ENCODE results near the gene ST8SIA2. TPM values are rescaled to one million over a fixed set of nuclear protein-coding genes. Genes with fewer than 3 reads are reported as not detected.

Gene ST8SIA2
- total RNA-seq, 2 donors from 2014 or later = 0.73 to 2.3 TPM

DNA sequence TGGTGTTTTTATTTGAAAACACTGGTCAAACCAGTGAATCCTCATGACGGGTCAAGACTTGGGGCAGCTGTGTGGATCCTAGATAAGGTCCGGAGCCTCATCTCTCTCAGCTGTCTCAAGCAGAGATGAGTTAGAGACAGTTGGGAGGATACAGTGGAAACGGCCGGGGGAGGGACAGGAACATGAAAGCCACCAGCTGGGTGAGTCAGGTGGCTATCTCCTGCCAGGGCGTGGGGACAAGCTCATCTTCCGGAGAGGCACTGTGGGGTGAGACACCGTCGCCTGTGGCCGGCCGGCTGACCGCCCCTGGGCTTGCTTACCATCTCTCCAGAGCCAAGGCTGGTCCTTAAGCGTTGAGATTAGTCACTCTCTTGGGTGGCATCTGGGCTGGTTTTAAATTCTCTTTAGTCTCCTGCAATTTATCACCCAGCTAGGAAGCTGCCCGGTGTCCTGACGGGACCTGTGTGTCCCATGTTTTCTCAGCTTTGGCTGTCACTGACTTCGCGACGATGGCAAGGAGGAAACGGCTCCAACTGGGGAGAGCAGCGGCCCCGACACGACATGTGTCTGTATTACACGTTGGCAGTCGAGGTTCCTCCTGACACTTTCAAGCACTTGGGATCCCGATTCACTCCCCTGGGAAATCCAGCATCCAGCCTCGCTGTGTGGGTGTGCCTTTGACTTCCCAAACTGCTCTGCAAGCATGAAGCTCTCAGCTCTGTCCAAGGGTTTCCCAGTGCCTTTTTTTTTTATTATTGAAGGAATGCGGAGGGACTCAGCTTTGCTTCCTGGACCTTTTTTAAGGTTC is 7.5 kb downstream of the ST8SIA2 start:
- no peak for DNase-seq (ENCODE audit: low spot score)
- Histone ChIP-seq H3K4me3 (no peak overlapping the region), H3K27me3 (replicated peaks; ENCODE audit: insufficient read depth) (peaks cover 3% of the 10 kb centered on the region), H3K4me1 (replicated peaks) (no peaks in the 10 kb centered on the region), H3K36me3 (no peaks in the 10 kb centered on the region), H3K9me3 (no peaks in the 10 kb centered on the region), H3K27ac (no peak overlapping the region)
- WGBS = 82% methylated on average over 26 of the region's 26 CpGs
- TF ChIP-seq POLR2A (IDR thresholded peaks at IDR 0.05) = no peak
- no peak for TF ChIP-seq POLR2AphosphoS5 (IDR thresholded peaks at IDR 0.05)
- TF ChIP-seq, protein P1, sequence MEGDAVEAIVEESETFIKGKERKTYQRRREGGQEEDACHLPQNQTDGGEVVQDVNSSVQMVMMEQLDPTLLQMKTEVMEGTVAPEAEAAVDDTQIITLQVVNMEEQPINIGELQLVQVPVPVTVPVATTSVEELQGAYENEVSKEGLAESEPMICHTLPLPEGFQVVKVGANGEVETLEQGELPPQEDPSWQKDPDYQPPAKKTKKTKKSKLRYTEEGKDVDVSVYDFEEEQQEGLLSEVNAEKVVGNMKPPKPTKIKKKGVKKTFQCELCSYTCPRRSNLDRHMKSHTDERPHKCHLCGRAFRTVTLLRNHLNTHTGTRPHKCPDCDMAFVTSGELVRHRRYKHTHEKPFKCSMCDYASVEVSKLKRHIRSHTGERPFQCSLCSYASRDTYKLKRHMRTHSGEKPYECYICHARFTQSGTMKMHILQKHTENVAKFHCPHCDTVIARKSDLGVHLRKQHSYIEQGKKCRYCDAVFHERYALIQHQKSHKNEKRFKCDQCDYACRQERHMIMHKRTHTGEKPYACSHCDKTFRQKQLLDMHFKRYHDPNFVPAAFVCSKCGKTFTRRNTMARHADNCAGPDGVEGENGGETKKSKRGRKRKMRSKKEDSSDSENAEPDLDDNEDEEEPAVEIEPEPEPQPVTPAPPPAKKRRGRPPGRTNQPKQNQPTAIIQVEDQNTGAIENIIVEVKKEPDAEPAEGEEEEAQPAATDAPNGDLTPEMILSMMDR (IDR thresholded peaks at IDR 0.05) = no peak
- intact Hi-C loops (cut with DNase I) = no loop called here

DNA sequence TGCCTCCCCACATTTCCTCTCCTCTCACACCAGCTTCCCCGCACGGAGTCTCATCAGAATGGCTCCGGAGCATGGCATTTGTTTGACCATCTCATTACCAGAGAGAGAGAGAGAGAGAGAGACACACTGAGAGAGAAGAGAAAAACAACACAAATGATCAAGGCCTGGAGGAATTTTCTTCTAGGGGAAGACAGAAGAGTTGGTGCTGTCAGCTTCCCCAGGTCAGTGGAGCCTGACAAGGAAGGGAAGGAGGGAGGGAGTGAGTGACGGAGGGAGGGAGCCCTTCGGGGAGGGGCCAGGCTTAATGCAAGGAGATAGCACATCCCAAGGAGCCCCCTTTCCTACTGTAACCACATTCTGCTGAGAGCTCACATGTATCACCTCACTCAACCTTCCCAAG is 9.1 kb downstream of the ST8SIA2 start:
- no peaks in the 10 kb centered on the region for H3K4me1 ChIP-seq (replicated peaks)
- no peak for DNase-seq (ENCODE audit: low spot score)
- no peaks in the 10 kb centered on the region for H3K36me3 ChIP-seq
- peaks cover 3% of the 10 kb centered on the region for H3K27me3 ChIP-seq (replicated peaks; ENCODE audit: insufficient read depth)
- H3K27ac ChIP-seq = no peak overlapping the region
- H3K4me3 ChIP-seq = no peak overlapping the region
- no peaks in the 10 kb centered on the region for H3K9me3 ChIP-seq
- WGBS = 85% methylated on average over 5 of the region's 5 CpGs
- intact Hi-C loops (cut with DNase I) = no loop called here
- no peak for TF ChIP-seq POLR2A (IDR thresholded peaks at IDR 0.05)
- TF ChIP-seq, protein P1 (IDR thresholded peaks at IDR 0.05) = no peak
- TF ChIP-seq POLR2AphosphoS5 (IDR thresholded peaks at IDR 0.05) = no peak

DNA sequence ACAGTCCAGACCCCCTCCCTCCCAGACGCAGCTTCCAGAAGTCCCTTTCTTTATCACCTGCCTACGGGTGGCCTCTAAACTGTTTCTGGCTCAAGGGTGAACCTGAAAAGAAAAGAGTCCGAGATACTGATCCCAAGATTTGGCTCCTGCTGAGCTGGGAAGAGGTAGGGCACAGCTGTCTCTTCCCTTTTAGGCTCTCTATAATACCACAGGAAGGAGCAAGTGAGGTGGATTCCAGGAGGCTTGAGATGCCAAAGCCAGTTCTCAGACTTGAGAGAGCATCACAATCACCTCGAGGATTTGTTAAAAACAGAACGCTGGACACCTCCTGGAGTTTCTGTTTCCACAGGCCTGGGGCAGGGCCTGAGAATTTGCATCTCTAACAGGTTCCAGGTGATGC is 12.3 kb downstream of the ST8SIA2 start:
- no peaks in the 10 kb centered on the region for H3K9me3 ChIP-seq
- DNase-seq (ENCODE audit: low spot score) = no peak
- intact Hi-C loops (cut with DNase I) = no loop called here
- WGBS = 91% methylated on average over 5 of the region's 5 CpGs
- no peaks in the 10 kb centered on the region for H3K36me3 ChIP-seq
- TF ChIP-seq POLR2A (IDR thresholded peaks at IDR 0.05) (no peak), POLR2AphosphoS5 (IDR thresholded peaks at IDR 0.05) (no peak)
- TF ChIP-seq, protein P1 (IDR thresholded peaks at IDR 0.05) = no peak
- H3K4me3 ChIP-seq = no peak overlapping the region
- H3K27me3 ChIP-seq (replicated peaks; ENCODE audit: insufficient read depth) = no peaks in the 10 kb centered on the region
- no peaks in the 10 kb centered on the region for H3K4me1 ChIP-seq (replicated peaks)
- no peak overlapping the region for H3K27ac ChIP-seq

DNA sequence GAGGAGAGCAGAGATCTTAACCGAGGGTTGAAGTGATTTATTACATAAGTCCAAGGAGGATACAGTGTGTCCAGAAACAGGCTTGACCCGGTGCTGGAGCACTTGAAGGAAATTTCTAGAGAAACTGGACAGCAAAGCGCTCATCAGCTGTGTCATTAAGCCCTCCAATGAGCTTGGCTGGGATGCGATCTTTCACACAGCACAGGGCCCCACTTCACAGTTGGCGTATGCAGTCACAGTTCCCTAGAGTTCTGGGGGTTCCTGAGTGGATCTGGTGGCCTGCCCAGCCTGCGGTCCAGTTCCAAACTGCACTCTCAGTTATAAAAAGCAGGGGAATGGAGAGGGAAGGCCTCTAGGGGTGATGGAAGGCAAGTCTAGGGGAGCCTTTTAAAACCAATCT is 13.6 kb downstream of the ST8SIA2 start:
- no peak for DNase-seq (ENCODE audit: low spot score)
- WGBS = 68% methylated on average over 6 of the region's 6 CpGs
- no peak for TF ChIP-seq POLR2AphosphoS5 (IDR thresholded peaks at IDR 0.05)
- TF ChIP-seq, protein P1 (IDR thresholded peaks at IDR 0.05) = no peak
- no peak for TF ChIP-seq POLR2A (IDR thresholded peaks at IDR 0.05)
- no peak overlapping the region for H3K27ac ChIP-seq
- H3K9me3 ChIP-seq = no peaks in the 10 kb centered on the region
- intact Hi-C loops (cut with DNase I) = no loop called here
- H3K4me1 ChIP-seq (replicated peaks) = no peaks in the 10 kb centered on the region
- no peak overlapping the region for H3K4me3 ChIP-seq
- H3K36me3 ChIP-seq = no peaks in the 10 kb centered on the region
- no peaks in the 10 kb centered on the region for H3K27me3 ChIP-seq (replicated peaks; ENCODE audit: insufficient read depth)

DNA sequence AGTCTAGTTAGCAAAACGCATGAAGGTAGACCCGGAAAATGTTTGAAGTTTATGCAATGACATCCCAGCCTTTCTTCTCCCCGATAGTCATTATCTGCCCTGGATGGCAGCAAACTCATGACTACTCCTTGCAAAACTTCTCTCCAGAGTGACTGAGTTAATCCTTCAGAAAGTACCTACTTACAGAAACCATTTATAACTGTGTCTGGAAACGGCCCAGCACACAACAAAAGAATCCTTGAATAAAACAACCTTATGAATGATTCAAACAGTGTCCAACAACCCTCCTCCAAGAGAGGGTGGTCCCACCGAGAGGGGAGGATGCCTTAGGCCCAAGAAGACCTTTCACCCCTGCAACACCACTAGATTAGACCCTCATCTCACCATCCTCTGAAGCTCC is 14.2 kb downstream of the ST8SIA2 start:
- H3K27ac ChIP-seq = no peak overlapping the region
- H3K36me3 ChIP-seq = no peaks in the 10 kb centered on the region
- WGBS = 55% methylated on average over 5 of the region's 5 CpGs
- H3K9me3 ChIP-seq = no peaks in the 10 kb centered on the region
- no peaks in the 10 kb centered on the region for H3K27me3 ChIP-seq (replicated peaks; ENCODE audit: insufficient read depth)
- no peaks in the 10 kb centered on the region for H3K4me1 ChIP-seq (replicated peaks)
- DNase-seq (ENCODE audit: low spot score) = no peak
- TF ChIP-seq POLR2AphosphoS5 (IDR thresholded peaks at IDR 0.05) (no peak), POLR2A (IDR thresholded peaks at IDR 0.05) (no peak)
- TF ChIP-seq, protein P1 (IDR thresholded peaks at IDR 0.05) = no peak
- H3K4me3 ChIP-seq = no peak overlapping the region
- intact Hi-C loops (cut with DNase I) = no loop called here
